HepG2 (cell line): ENCODE data around the gene CLCN4. TPM values are rescaled to one million over a fixed set of nuclear protein-coding genes. Genes with fewer than 3 reads are reported as not detected.

ENCODE experiments used
- ATAC-seq: fragments of 200-7000 bp; cut with Tn5 transposase; 3 replicates; pipeline ENCODE4 v1.9.1; 2020; ENCODE audit warnings: mild to moderate bottlenecking, moderate library complexity
- BruUV-seq: library from RNA; stranded (reverse); fragments of 400-500 nt; replicated peaks from 2 replicates; lab custom pipeline; 2021; lab: Mats Ljungman, UMichigan
- CTCF ChIA-PET: fragments of 300-600 bp; formaldehyde crosslinking; extraction: SDS; loops from one replicate; lab custom pipeline; 2021; ENCODE audit warnings: low total read pairs, inconsistent platforms, low intra/inter-chr PET ratio; lab: Yijun Ruan, JAX
- POLR2A ChIA-PET: fragments of 350-600 bp; sonication (Branson Sonifier 250); formaldehyde crosslinking; loops from one replicate; lab custom pipeline; 2020; ENCODE audit warnings: antibody characterized with exemption, inconsistent platforms; lab: Yijun Ruan, JAX
- DNase-seq: peaks from one replicate; pipeline ENCODE4 v3.0.0-alpha.2; 2015; ENCODE audit warnings: low spot score
- FAIRE-seq: peaks from 3 replicates; lab custom pipeline; 2011; peaks lifted over from hg19 to GRCh38; lab: Jason Lieb, UNC
- H2AFZ ChIP-seq: one replicate; pipeline ENCODE4 v1.6.1; 2011; ENCODE audit warnings: low read length, inconsistent platforms
- H3K27ac ChIP-seq: fragments of 300-600 bp; 3 replicates; pipeline ENCODE4 v1.8.0; 2011; ENCODE audit warnings: mixed run types, mild to moderate bottlenecking, mixed read lengths, low read length, inconsistent platforms; ENCODE audit not compliant: insufficient read depth; ENCODE audit errors: extremely low read length
- H3K27me3 ChIP-seq, 2 experiments: fragments of 200-600 bp in 1 of 2; 2 replicates in 1 of 2; 3 replicates in 1 of 2; pipeline versions ENCODE4 v1.6.0 to v1.8.0; 2011; ENCODE audit warnings: low read length in 2 of 2, mild to moderate bottlenecking in 2 of 2, moderate library complexity in 2 of 2, inconsistent platforms in 1 of 2; ENCODE audit not compliant: insufficient read depth in 2 of 2, control insufficient read depth in 1 of 2
- H3K36me3 ChIP-seq, 2 experiments: fragments of 200-600 bp in 1 of 2; replicated peaks in 1 of 2; 2 replicates in 1 of 2; 3 replicates in 1 of 2; pipeline versions ENCODE4 v1.5.1 to v1.8.0; 2011; ENCODE audit warnings: low read length in 2 of 2, inconsistent platforms in 1 of 2; ENCODE audit not compliant: insufficient read depth in 2 of 2, control insufficient read depth in 1 of 2
- H3K4me1 ChIP-seq: 2 replicates; pipeline ENCODE4 v1.5.1; 2012; ENCODE audit warnings: low read length, inconsistent platforms; ENCODE audit not compliant: insufficient read depth
- H3K4me2 ChIP-seq: 2 replicates; pipeline ENCODE4 v1.6.0; 2011; ENCODE audit warnings: low read depth, low read length, inconsistent platforms
- H3K4me3 ChIP-seq, 3 experiments: fragments of 200-600 bp in 1 of 3; sonication (generic), shearing (Covaris generic) in 1 of 3; replicated peaks in 1 of 3; 2 replicates each; pipeline ENCODE4 v1.5.1; 2011 to 2016; ENCODE audit warnings: low read length in 3 of 3, inconsistent platforms in 2 of 3, low read depth in 2 of 3, mild to moderate bottlenecking in 2 of 3, control low read depth in 1 of 3, mixed read lengths in 1 of 3; ENCODE audit not compliant: insufficient read depth in 1 of 3
- H3K79me2 ChIP-seq: one replicate; pipeline ENCODE4 v1.6.1; 2011; ENCODE audit warnings: low read length, inconsistent platforms; ENCODE audit not compliant: insufficient read depth
- H3K9ac ChIP-seq: 2 replicates; pipeline ENCODE4 v1.6.0; 2011; ENCODE audit warnings: mild to moderate bottlenecking, low read depth, low read length, inconsistent platforms; ENCODE audit not compliant: insufficient read depth
- H3K9me3 ChIP-seq: 2 replicates; pipeline ENCODE4 v1.5.1; 2012; ENCODE audit warnings: mild to moderate bottlenecking, low read length
- H4K20me1 ChIP-seq: 2 replicates; pipeline ENCODE4 v1.6.0; 2011; ENCODE audit warnings: inconsistent platforms, mild to moderate bottlenecking, low read length, moderate library complexity; ENCODE audit not compliant: insufficient read depth
- ARHGAP35 ChIP-seq: sonication (generic); formaldehyde crosslinking; IDR thresholded peaks from 2 replicates; pipeline ENCODE4 v1.9.0; 2022; ENCODE audit warnings: mild to moderate bottlenecking, inconsistent platforms, moderate library complexity, missing genetic modification reagents, borderline replicate concordance
- GABPA ChIP-seq, 2 experiments: IDR thresholded peaks; 2 replicates each; pipeline ENCODE4 v1.6.1; 2011 to 2016; ENCODE audit warnings: low read depth in 2 of 2, low read length in 1 of 2, missing biosample characterization in 1 of 2, missing genetic modification characterization in 1 of 2
- GFI1 ChIP-seq: sonication (generic); formaldehyde crosslinking; IDR thresholded peaks from 2 replicates; pipeline ENCODE4 v1.5.0; 2020; ENCODE audit warnings: missing genetic modification reagents, mild to moderate bottlenecking, borderline replicate concordance
- HDAC6 ChIP-seq: fragments of 200-600 bp; sonication (generic); IDR thresholded peaks from 2 replicates; pipeline ENCODE4 v1.7.0; 2017; ENCODE audit warnings: mild to moderate bottlenecking, antibody characterized with exemption, low read length, low read depth
- IRF2 ChIP-seq: IDR thresholded peaks from 2 replicates; pipeline ENCODE4 v1.6.1; 2018; ENCODE audit warnings: missing genetic modification reagents, missing compliant biosample characterization
- NFIC ChIP-seq: IDR thresholded peaks from 2 replicates; pipeline ENCODE4 v1.6.1; 2012; ENCODE audit warnings: mild to moderate bottlenecking, low read length, inconsistent platforms
- NR2C2 ChIP-seq: sonication (generic); formaldehyde crosslinking; IDR thresholded peaks from 2 replicates; pipeline ENCODE4 v1.4.0; 2020; ENCODE audit warnings: missing genetic modification reagents, mild to moderate bottlenecking, moderate library complexity, borderline replicate concordance
- PITX1 ChIP-seq: sonication (generic); formaldehyde crosslinking; IDR thresholded peaks from 2 replicates; pipeline ENCODE4 v1.5.1; 2020; ENCODE audit warnings: mild to moderate bottlenecking, missing genetic modification reagents
- ZNF275 ChIP-seq: sonication (generic); formaldehyde crosslinking; IDR thresholded peaks from 2 replicates; pipeline ENCODE4 v1.8.0; 2022; ENCODE audit warnings: missing genetic modification reagents, mild to moderate bottlenecking, inconsistent platforms, borderline replicate concordance
- WGBS: methylation state at CpG from one replicate; pipeline ENCODE4 v1.1.6; 2017; ENCODE audit warnings: low lambda C conversion rate; 5-methylcytosine and 5-hydroxymethylcytosine counted together
- in situ Hi-C: cut with HindIII; loops from 2 replicates; pipeline ENCODE4 v1.10.0; 2017; ENCODE audit warnings: low pct_unique_long_range_greater_than_20kb; ENCODE audit not compliant: extremely low pct_ligation_motif_present
- intact Hi-C: fragments of 100-400 bp; cut with micrococcal nuclease; formaldehyde crosslinking; loops from one replicate; pipeline ENCODE4 v1.10.0; 2022; ENCODE audit not compliant: unreplicated experiment
- polyA plus RNA-seq, 8 experiments: library from polyadenylated mRNA; depleted of rRNA in 3 of 8; stranded (reverse) in 7 of 8; unstranded in 1 of 8; fragments of >200 nt; fragmentation: Illumina TruSeq in 4 of 8; extraction: Trizol in 4 of 8; gene quantifications; 2 replicates each; pipeline versions ENCODE4 v1.2.1 to v1.2.3, GENCODE V29; 2011 to 2016; ENCODE audit warnings: low read depth in 4 of 8, missing spikeins in 1 of 8, mixed read lengths in 1 of 8; ENCODE audit not compliant: insufficient read depth in 1 of 8
- total RNA-seq, 5 experiments: library from RNA; depleted of rRNA; stranded (reverse); fragments of >200 nt; fragmentation: Illumina TruSeq; extraction: Trizol; gene quantifications; 2 replicates each; pipeline ENCODE4 v1.2.3, GENCODE V29; 2016; ENCODE audit warnings: low read depth in 1 of 5
- TF ChIP-seq, protein P1 (sequence below): sonication (generic); formaldehyde crosslinking; IDR thresholded peaks from 2 replicates; pipeline ENCODE4 v1.8.0; 2022; ENCODE audit warnings: missing genetic modification reagents, mild to moderate bottlenecking, borderline replicate concordance

CLCN4 gene
- total and polyA plus RNA-seq, 2 of the 13 experiments (the other 11 are each of a cell fraction or from before 2014, with no cell fraction given): 1.8 to 2.5 TPM

GRCh38 chrX:10233696-10234095, 76.9 kb downstream of the CLCN4 start:
- H3K4me2 ChIP-seq: no peak overlapping the region
- no TSS peak for BruUV-seq
- ChIA-PET CTCF (no interaction called here), POLR2A (no interaction called here)
- H4K20me1 ChIP-seq: no peaks in the 10 kb centered on the region
- H3K79me2 ChIP-seq: no peaks in the 10 kb centered on the region
- FAIRE-seq: no peak
- no peak overlapping the region for H3K27ac ChIP-seq
- no peaks in the 10 kb centered on the region for H3K27me3 ChIP-seq
- no peaks in the 10 kb centered on the region for H3K36me3 ChIP-seq
- no peak overlapping the region for H3K4me3 ChIP-seq
- 96% methylated on average over 6 of the region's 6 CpGs for WGBS
- no peak overlapping the region for H3K9ac ChIP-seq
- in situ Hi-C loops (no loop called here), intact Hi-C loops (no loop called here)
- H3K4me1 ChIP-seq: no peaks in the 10 kb centered on the region
- no peak for ATAC-seq
- no peak overlapping the region for H2AFZ ChIP-seq
- TF ChIP-seq PITX1 (CRISPR knock-in tag) (no peak), ZNF275 (CRISPR knock-in tag) (no peak), NFIC (no peak), IRF2 (no peak), HDAC6 (no peak), GFI1 (CRISPR knock-in tag) (no peak)
- H3K9me3 ChIP-seq: no peaks in the 10 kb centered on the region
- no peak for DNase-seq

DNA sequence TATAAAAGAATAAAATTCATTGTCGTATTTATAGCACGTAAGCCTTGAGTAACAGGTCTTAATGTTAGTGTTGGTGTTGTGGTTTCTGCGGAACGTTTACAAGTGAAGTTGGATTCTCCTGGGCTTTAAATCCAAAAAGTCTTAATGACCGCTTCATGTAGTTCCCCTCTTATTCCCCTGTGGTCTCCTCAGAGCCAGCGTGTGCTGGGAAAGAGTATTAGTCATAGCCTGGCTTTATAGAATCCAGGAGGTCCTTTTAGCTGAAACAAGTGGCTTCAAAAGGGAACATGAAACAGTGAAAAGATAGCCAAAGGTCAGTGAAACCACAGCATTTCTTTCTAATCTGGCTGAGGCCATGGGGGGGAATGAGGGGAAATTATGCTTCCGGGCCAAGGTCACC, 79.1 kb downstream of the CLCN4 start:
- H3K9ac ChIP-seq: no peak overlapping the region
- H3K79me2 ChIP-seq: no peaks in the 10 kb centered on the region
- intact Hi-C loops: no loop called here
- BruUV-seq: no TSS peak
- no peak overlapping the region for H2AFZ ChIP-seq
- no peaks in the 10 kb centered on the region for H3K27me3 ChIP-seq
- no peak for TF ChIP-seq ARHGAP35 (CRISPR knock-in tag)
- no peak for TF ChIP-seq GABPA (IDR thresholded peaks at IDR 0.05; ENCODE audit: low read depth, low read length)
- peak; percentile 40 for TF ChIP-seq GABPA (CRISPR knock-in tag; IDR thresholded peaks at IDR 0.05; ENCODE audit: low read depth)
- TF ChIP-seq, protein P1, sequence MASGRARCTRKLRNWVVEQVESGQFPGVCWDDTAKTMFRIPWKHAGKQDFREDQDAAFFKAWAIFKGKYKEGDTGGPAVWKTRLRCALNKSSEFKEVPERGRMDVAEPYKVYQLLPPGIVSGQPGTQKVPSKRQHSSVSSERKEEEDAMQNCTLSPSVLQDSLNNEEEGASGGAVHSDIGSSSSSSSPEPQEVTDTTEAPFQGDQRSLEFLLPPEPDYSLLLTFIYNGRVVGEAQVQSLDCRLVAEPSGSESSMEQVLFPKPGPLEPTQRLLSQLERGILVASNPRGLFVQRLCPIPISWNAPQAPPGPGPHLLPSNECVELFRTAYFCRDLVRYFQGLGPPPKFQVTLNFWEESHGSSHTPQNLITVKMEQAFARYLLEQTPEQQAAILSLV (CRISPR knock-in tag): no peak
- peak; percentile 51; the same call in 1 of the 2 replicates for TF ChIP-seq NR2C2 (CRISPR knock-in tag)
- TF ChIP-seq, all 625 proteins: peak for 2
- WGBS: 80% methylated on average over 7 of the region's 7 CpGs
- Histone ChIP-seq H3K4me1 (no peaks in the 10 kb centered on the region), H3K9me3 (no peaks in the 10 kb centered on the region), H3K36me3 (no peaks in the 10 kb centered on the region), H3K27ac (no peak overlapping the region), H3K4me2 (no peak overlapping the region), H4K20me1 (no peaks in the 10 kb centered on the region), H3K4me3 (no peak overlapping the region)
- DNase-seq: peak; percentile 3
- ChIA-PET CTCF (no interaction called here), POLR2A (no interaction called here)
- no peak for ATAC-seq
- no peak for FAIRE-seq
- in situ Hi-C loops: no loop called here
